HG03342 (cell line): ENCODE results near the gene NOVA2.

Source experiments
- ATAC-seq: cut with Tn5 transposase; IDR thresholded peaks from one replicate; pipeline ENCODE4 v1.9.1; 2021; ENCODE audit warnings: mild to moderate bottlenecking, moderate library complexity; ENCODE audit not compliant: unreplicated experiment

Gene NOVA2

GRCh38 chr19:45973553-45974338 is at the start of gene NOVA2:
NOVA2 (minus strand) TSS chr19:45973865; CDS start chr19:45973351, 514 bp downstream.
- no peak for ATAC-seq

GRCh38 chr19:46023311-46023779 is 49.7 kb upstream of the NOVA2 start:
- ATAC-seq, result no peak

- no peak for ATAC-seq
Measured at GRCh38 chr19:46022431-46023310, 49.0 kb upstream of the NOVA2 start, which contains the start of gene PGLYRP1. PGLYRP1 (minus strand) TSS chr19:46023053; CDS start chr19:46023021, 32 bp downstream.

GRCh38 chr19:46022061-46022430 is 48.4 kb upstream of the NOVA2 start:
- no peak for ATAC-seq

GRCh38 chr19:46021531-46022041 is 47.9 kb upstream of the NOVA2 start:
- ATAC-seq, result no peak

- ATAC-seq, result no peak
Measured at GRCh38 chr19:46020819-46021125, 47.1 kb upstream of the NOVA2 start.

- ATAC-seq, result no peak
Measured at GRCh38 chr19:46019270-46019669, 45.6 kb upstream of the NOVA2 start.

GRCh38 chr19:46018729-46019251 is 45.1 kb upstream of the NOVA2 start:
- ATAC-seq, result no peak

GRCh38 chr19:46017874-46018675 is 44.4 kb upstream of the NOVA2 start:
- ATAC-seq, result no peak

GRCh38 chr19:46017095-46017429 is 43.4 kb upstream of the NOVA2 start:
- no peak for ATAC-seq

- no peak for ATAC-seq
Measured at GRCh38 chr19:46016426-46017094, 42.9 kb upstream of the NOVA2 start.

- ATAC-seq, result no peak
Measured at GRCh38 chr19:46015687-46016425, 42.2 kb upstream of the NOVA2 start.

GRCh38 chr19:46014941-46015686 is 41.4 kb upstream of the NOVA2 start:
- no peak for ATAC-seq

GRCh38 chr19:46014534-46014933 is 40.9 kb upstream of the NOVA2 start:
- no peak for ATAC-seq

- ATAC-seq, result no peak
Measured at GRCh38 chr19:46009530-46010510, 36.2 kb upstream of the NOVA2 start.

- no peak for ATAC-seq
Measured at GRCh38 chr19:46006411-46006810, 32.7 kb upstream of the NOVA2 start.

GRCh38 chr19:46002678-46003275 is 29.1 kb upstream of the NOVA2 start:
- no peak for ATAC-seq
